ENCODE results near the gene NBR1. TPM values are rescaled to one million over a fixed set of nuclear protein-coding genes. Genes with fewer than 3 reads are reported as not detected.

Gene NBR1
- total and polyA plus RNA-seq, 2 experiments from 2014 or later: 45.5 to 62.8 TPM

Other genes with a start within 250 kb of the NBR1 start
- 36.1 and 37.0 TPM in 2 replicates for gene AARSD1, start 206.8 kb upstream of the NBR1 start, total RNA-seq
- 76.1 and 82.1 TPM in 2 replicates for gene AARSD1, start 206.8 kb upstream of the NBR1 start, polyA plus RNA-seq
- gene PTGES3L, start 191.1 kb upstream of the NBR1 start, total RNA-seq: 42.8 and 50.8 TPM in 2 replicates
- gene PTGES3L, start 191.1 kb upstream of the NBR1 start, polyA plus RNA-seq: 72.9 and 86.1 TPM in 2 replicates
- gene RUNDC1, start 190.6 kb upstream of the NBR1 start, total RNA-seq: 20.5 and 28.8 TPM in 2 replicates
- 33.8 and 39.0 TPM in 2 replicates for gene RUNDC1, start 190.6 kb upstream of the NBR1 start, polyA plus RNA-seq
- gene RPL27, start 172.8 kb upstream of the NBR1 start, total RNA-seq: 958 and 1,193 TPM in 2 replicates
- gene RPL27, start 172.8 kb upstream of the NBR1 start, polyA plus RNA-seq: 906 and 971 TPM in 2 replicates
- 4.7 and 6.8 TPM in 2 replicates for gene IFI35, start 164.4 kb upstream of the NBR1 start, total RNA-seq
- 8.7 and 9.4 TPM in 2 replicates for gene IFI35, start 164.4 kb upstream of the NBR1 start, polyA plus RNA-seq
- 264 and 312 TPM in 2 replicates for gene VAT1, start 148.8 kb upstream of the NBR1 start, total RNA-seq
- gene VAT1, start 148.8 kb upstream of the NBR1 start, polyA plus RNA-seq: 207 and 216 TPM in 2 replicates
- gene RND2, start 146.0 kb upstream of the NBR1 start, total RNA-seq: 18.5 and 18.8 TPM in 2 replicates
- 19.9 and 23.1 TPM in 2 replicates for gene RND2, start 146.0 kb upstream of the NBR1 start, polyA plus RNA-seq
- 11.3 and 12.9 TPM in 2 replicates for gene BRCA1, start 45.9 kb upstream of the NBR1 start, total RNA-seq
- 7.2 and 7.4 TPM in 2 replicates for gene BRCA1, start 45.9 kb upstream of the NBR1 start, polyA plus RNA-seq
- 4.2 and 5.8 TPM in 2 replicates for gene TMEM106A, start 40.7 kb downstream of the NBR1 start, total RNA-seq
- 6.1 and 6.6 TPM in 2 replicates for gene TMEM106A, start 40.7 kb downstream of the NBR1 start, polyA plus RNA-seq
- 0.48 TPM in 1 of 2 replicates, not detected in the other for gene CCDC200, start 57.4 kb downstream of the NBR1 start, total RNA-seq
- gene CCDC200, start 57.4 kb downstream of the NBR1 start, polyA plus RNA-seq: 2.8 and 6.1 TPM in 2 replicates
- gene RNU2-1, start 62.8 kb downstream of the NBR1 start, total RNA-seq: not detected in 2 replicates
- 3.4 TPM in 1 of 2 replicates, not detected in the other for gene RNU2-1, start 62.8 kb downstream of the NBR1 start, polyA plus RNA-seq
- gene ARL4D, start 227.8 kb downstream of the NBR1 start, total RNA-seq: 18.7 and 32.4 TPM in 2 replicates
- gene ARL4D, start 227.8 kb downstream of the NBR1 start, polyA plus RNA-seq: 36.3 and 39.0 TPM in 2 replicates